ENCODE results near the gene RAB32.
"Not testable (repeated sequence)": the region's sequence is repeated elsewhere in the genome, so short reads cannot be mapped to it uniquely, and the experiment has no call there.

RAB32 gene

GRCh38 chr6:146548898-146549374 is 5.3 kb downstream of the RAB32 start:
- DNase-seq (ENCODE audit: low spot score), result no peak
- TF ChIP-seq, protein P1, sequence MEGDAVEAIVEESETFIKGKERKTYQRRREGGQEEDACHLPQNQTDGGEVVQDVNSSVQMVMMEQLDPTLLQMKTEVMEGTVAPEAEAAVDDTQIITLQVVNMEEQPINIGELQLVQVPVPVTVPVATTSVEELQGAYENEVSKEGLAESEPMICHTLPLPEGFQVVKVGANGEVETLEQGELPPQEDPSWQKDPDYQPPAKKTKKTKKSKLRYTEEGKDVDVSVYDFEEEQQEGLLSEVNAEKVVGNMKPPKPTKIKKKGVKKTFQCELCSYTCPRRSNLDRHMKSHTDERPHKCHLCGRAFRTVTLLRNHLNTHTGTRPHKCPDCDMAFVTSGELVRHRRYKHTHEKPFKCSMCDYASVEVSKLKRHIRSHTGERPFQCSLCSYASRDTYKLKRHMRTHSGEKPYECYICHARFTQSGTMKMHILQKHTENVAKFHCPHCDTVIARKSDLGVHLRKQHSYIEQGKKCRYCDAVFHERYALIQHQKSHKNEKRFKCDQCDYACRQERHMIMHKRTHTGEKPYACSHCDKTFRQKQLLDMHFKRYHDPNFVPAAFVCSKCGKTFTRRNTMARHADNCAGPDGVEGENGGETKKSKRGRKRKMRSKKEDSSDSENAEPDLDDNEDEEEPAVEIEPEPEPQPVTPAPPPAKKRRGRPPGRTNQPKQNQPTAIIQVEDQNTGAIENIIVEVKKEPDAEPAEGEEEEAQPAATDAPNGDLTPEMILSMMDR (IDR thresholded peaks at IDR 0.05; ENCODE audit: borderline replicate concordance, control extremely low read depth, extremely low read depth, insufficient read depth, missing control alignments), result no peak
- in situ Hi-C loops (cut with MboI; ENCODE audit: low sequenced_read_pairs, unreplicated experiment), result no loop called here

DNA sequence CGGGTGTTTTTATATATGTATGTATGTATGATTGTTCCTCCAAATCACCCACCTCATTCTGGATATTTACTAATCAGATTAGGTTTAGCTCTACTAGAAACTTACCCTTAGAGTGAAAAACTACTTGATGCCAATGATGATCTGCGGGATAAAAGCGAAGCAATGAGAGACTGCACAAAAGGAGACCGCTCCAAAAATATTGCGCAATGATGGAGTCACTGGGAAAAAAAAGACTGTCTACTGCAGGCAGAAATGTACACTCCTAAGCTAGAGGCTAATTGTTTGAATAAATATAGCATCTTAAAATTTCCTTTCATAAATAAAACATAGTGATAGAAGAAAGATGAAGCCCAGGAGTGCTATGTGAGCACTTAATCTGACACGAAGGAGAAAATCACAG is 7.3 kb downstream of the RAB32 start:
- in situ Hi-C loops (cut with MboI; ENCODE audit: low sequenced_read_pairs, unreplicated experiment), result no loop called here
- no peak for DNase-seq (ENCODE audit: low spot score)
- TF ChIP-seq, protein P1 (IDR thresholded peaks at IDR 0.05; ENCODE audit: borderline replicate concordance, control extremely low read depth, extremely low read depth, insufficient read depth, missing control alignments), result no peak

GRCh38 chr6:146551545-146551944 is 7.9 kb downstream of the RAB32 start:
- in situ Hi-C loops (cut with MboI; ENCODE audit: low sequenced_read_pairs, unreplicated experiment), result no loop called here
- TF ChIP-seq, protein P1 (IDR thresholded peaks at IDR 0.05; ENCODE audit: borderline replicate concordance, control extremely low read depth, extremely low read depth, insufficient read depth, missing control alignments), result no peak
- no peak for DNase-seq (ENCODE audit: low spot score)

GRCh38 chr6:146553377-146554135 is 9.9 kb downstream of the RAB32 start:
- in situ Hi-C loops (cut with MboI; ENCODE audit: low sequenced_read_pairs, unreplicated experiment), result no loop called here
- DNase-seq (ENCODE audit: low spot score), result no peak
- TF ChIP-seq, protein P1 (IDR thresholded peaks at IDR 0.05; ENCODE audit: borderline replicate concordance, control extremely low read depth, extremely low read depth, insufficient read depth, missing control alignments), result no peak

- no peak for DNase-seq (ENCODE audit: low spot score)
- in situ Hi-C loops (cut with MboI; ENCODE audit: low sequenced_read_pairs, unreplicated experiment), result no loop called here
- TF ChIP-seq, protein P1 (IDR thresholded peaks at IDR 0.05; ENCODE audit: borderline replicate concordance, control extremely low read depth, extremely low read depth, insufficient read depth, missing control alignments), result no peak
These were observed 17.0 kb downstream of the RAB32 start for GRCh38 chr6:146560607-146561006.

GRCh38 chr6:146566661-146567060 is 23.0 kb downstream of the RAB32 start:
- in situ Hi-C loops (cut with MboI; ENCODE audit: low sequenced_read_pairs, unreplicated experiment), result not testable (repeated sequence)

DNA sequence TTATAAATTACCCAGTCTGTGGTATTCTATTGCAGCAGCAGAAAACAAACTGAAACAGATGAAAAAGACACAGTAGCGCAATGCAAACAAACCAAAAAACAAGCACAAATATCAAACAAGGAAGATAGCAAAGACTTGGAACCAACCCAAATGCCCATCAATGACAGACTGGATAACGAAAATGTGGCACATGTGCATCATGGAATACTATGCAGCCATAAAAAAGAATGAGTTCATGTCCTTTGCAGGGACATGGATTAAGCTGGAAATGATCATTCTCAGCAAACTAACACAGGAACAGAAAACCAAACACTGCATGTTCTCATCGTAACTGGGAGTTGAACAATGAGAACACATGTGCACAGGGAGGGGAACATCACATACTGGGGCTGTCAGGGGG is 25.0 kb downstream of the RAB32 start:
- in situ Hi-C loops (cut with MboI; ENCODE audit: low sequenced_read_pairs, unreplicated experiment), result not testable (repeated sequence)

More at GRCh38 chr6:146566661-146567060, 23.0 kb downstream of the RAB32 start:
- DNase-seq (ENCODE audit: low spot score), result not testable (repeated sequence)

More for the DNA sequence above, 25.0 kb downstream of the RAB32 start:
- not testable (repeated sequence) for DNase-seq (ENCODE audit: low spot score)

Data from GM13976 (cell line).